Measurements from ENCODE around the gene CD180.

Gene CD180

GRCh38 chr5:67160985-67161384, 35.6 kb downstream of the CD180 start:
- DNase-seq (ENCODE audit: low spot score) = peak; percentile 86

- no peak for DNase-seq (ENCODE audit: low spot score)
Measured at GRCh38 chr5:67160272-67160671, 36.3 kb downstream of the CD180 start.

- DNase-seq (ENCODE audit: low spot score) = peak; percentile 43
Measured at GRCh38 chr5:67156976-67157583, 39.5 kb downstream of the CD180 start.

- no peak for DNase-seq (ENCODE audit: low spot score)
Measured at GRCh38 chr5:67154556-67155206, 41.9 kb downstream of the CD180 start.

GRCh38 chr5:67153292-67153691, 43.3 kb downstream of the CD180 start:
- no peak for DNase-seq (ENCODE audit: low spot score)

- no peak for DNase-seq (ENCODE audit: low spot score)
Measured at GRCh38 chr5:67152400-67152799, 44.2 kb downstream of the CD180 start.

- DNase-seq (ENCODE audit: low spot score) = peak; percentile 62
Measured at GRCh38 chr5:67149951-67150523, 46.6 kb downstream of the CD180 start.

GRCh38 chr5:67149057-67149950, 47.3 kb downstream of the CD180 start:
- DNase-seq (ENCODE audit: low spot score) = no peak

- no peak for DNase-seq (ENCODE audit: low spot score)
Measured at GRCh38 chr5:67147760-67148159, 48.8 kb downstream of the CD180 start.

GRCh38 chr5:67146981-67147380, 49.6 kb downstream of the CD180 start:
- DNase-seq (ENCODE audit: low spot score) = no peak

GRCh38 chr5:67146574-67146973, 50.0 kb downstream of the CD180 start:
- DNase-seq (ENCODE audit: low spot score) = no peak

GRCh38 chr5:67144183-67144639, 52.4 kb downstream of the CD180 start:
- DNase-seq (ENCODE audit: low spot score) = no peak

GRCh38 chr5:67143549-67143948, 53.0 kb downstream of the CD180 start:
- no peak for DNase-seq (ENCODE audit: low spot score)

- DNase-seq (ENCODE audit: low spot score) = no peak
Measured at GRCh38 chr5:67142816-67143215, 53.8 kb downstream of the CD180 start.

- DNase-seq (ENCODE audit: low spot score) = no peak
Measured at GRCh38 chr5:67141644-67142043, 55.0 kb downstream of the CD180 start.

- DNase-seq (ENCODE audit: low spot score) = no peak
Measured at GRCh38 chr5:67140413-67140812, 56.2 kb downstream of the CD180 start.

GRCh38 chr5:67139030-67139429, 57.6 kb downstream of the CD180 start:
- DNase-seq (ENCODE audit: low spot score) = no peak

- no peak for DNase-seq (ENCODE audit: low spot score)
Measured at GRCh38 chr5:67135381-67135984, 61.1 kb downstream of the CD180 start.

- DNase-seq (ENCODE audit: low spot score) = no peak
Measured at GRCh38 chr5:67133776-67134175, 62.8 kb downstream of the CD180 start.

GRCh38 chr5:67133217-67133616, 63.4 kb downstream of the CD180 start:
- DNase-seq (ENCODE audit: low spot score) = no peak

GRCh38 chr5:67129768-67130167, 66.8 kb downstream of the CD180 start:
- DNase-seq (ENCODE audit: low spot score) = no peak
